HEK293 (cell line): ENCODE measurements around the gene SLC38A4.

ENCODE experiments used
- CTCF ChIA-PET: fragments of 350-600 bp; formaldehyde crosslinking; extraction: SDS; loops from one replicate; lab custom pipeline; 2021; ENCODE audit warnings: antibody characterized with exemption; lab: Yijun Ruan, JAX
- POLR2A ChIA-PET: fragments of 300-600 bp; formaldehyde crosslinking; extraction: SDS; loops from one replicate; lab custom pipeline; 2020; ENCODE audit warnings: antibody characterized with exemption, inconsistent platforms; lab: Yijun Ruan, JAX
- H3K27ac ChIP-seq: fragments of 200-500 bp; sonication (Bioruptor generic); 2 replicates; pipeline ENCODE4 v1.5.1; 2014; ENCODE audit warnings: low read depth, low read length, control low read depth, inconsistent platforms; ENCODE audit errors: extremely low read depth
- H3K36me3 ChIP-seq, 2 experiments: fragments of 200-500 bp in 1 of 2; sonication (Bioruptor generic) in 1 of 2; 1 replicate in 1 of 2; 2 replicates in 1 of 2; pipeline ENCODE4 v1.5.1; 2014 to 2017; ENCODE audit warnings: inconsistent platforms in 2 of 2, low read length in 2 of 2; ENCODE audit not compliant: control insufficient read depth in 2 of 2, insufficient read depth in 1 of 2
- H3K4me1 ChIP-seq: fragments of 200-500 bp; sonication (Bioruptor generic); 2 replicates; pipeline ENCODE4 v1.5.1; 2014; ENCODE audit warnings: mild to moderate bottlenecking, low read length, inconsistent platforms; ENCODE audit not compliant: control insufficient read depth, insufficient read depth
- H3K4me3 ChIP-seq: 2 replicates; pipeline ENCODE4 v1.5.1; 2011; ENCODE audit warnings: low read depth, mild to moderate bottlenecking, control low read depth, low read length, moderate library complexity
- H3K9me3 ChIP-seq: fragments of 200-500 bp; sonication (Bioruptor generic); 2 replicates; pipeline ENCODE4 v1.5.1; 2014; ENCODE audit warnings: low read depth, low read length, inconsistent platforms; ENCODE audit not compliant: control insufficient read depth, insufficient read depth
- IKZF3 ChIP-seq: fragments of 450-650 bp; IDR thresholded peaks from 2 replicates; pipeline ENCODE4 v1.5.0; 2018; ENCODE audit warnings: missing biosample characterization, mild to moderate bottlenecking, missing genetic modification characterization, moderate library complexity
- KLF10 ChIP-seq: fragments of 450-650 bp; IDR thresholded peaks from 2 replicates; pipeline ENCODE4 v1.5.1; 2018; ENCODE audit warnings: missing biosample characterization, mild to moderate bottlenecking, missing genetic modification characterization
- MZF1 ChIP-seq: fragments of 450-650 bp; formaldehyde crosslinking; IDR thresholded peaks from 2 replicates; pipeline ENCODE4 v1.5.1; 2017; ENCODE audit warnings: missing biosample characterization, missing genetic modification characterization, borderline replicate concordance
- PBX3 ChIP-seq: sonication (generic); formaldehyde crosslinking; IDR thresholded peaks from 2 replicates; pipeline ENCODE4 v1.8.1; 2022; ENCODE audit warnings: mild to moderate bottlenecking, moderate library complexity, missing genetic modification reagents
- ZNF112 ChIP-seq: fragments of 450-650 bp; formaldehyde crosslinking; IDR thresholded peaks from 2 replicates; pipeline ENCODE4 v1.5.0; 2017; ENCODE audit warnings: missing biosample characterization, missing genetic modification characterization
- ZNF114 ChIP-seq: fragments of 450-650 bp; formaldehyde crosslinking; IDR thresholded peaks from 2 replicates; pipeline ENCODE4 v1.5.0; 2017; ENCODE audit warnings: missing biosample characterization, missing genetic modification characterization
- ZNF133 ChIP-seq: fragments of 450-650 bp; formaldehyde crosslinking; IDR thresholded peaks from 2 replicates; pipeline ENCODE4 v1.5.1; 2016; ENCODE audit warnings: missing biosample characterization, missing genetic modification characterization
- ZNF184 ChIP-seq: fragments of 450-650 bp; IDR thresholded peaks from 2 replicates; pipeline ENCODE4 v1.5.1; 2018; ENCODE audit warnings: missing biosample characterization, mild to moderate bottlenecking, missing genetic modification characterization
- ZNF214 ChIP-seq: fragments of 450-650 bp; formaldehyde crosslinking; IDR thresholded peaks from 2 replicates; pipeline ENCODE4 v1.5.1; 2017; ENCODE audit warnings: missing biosample characterization, mild to moderate bottlenecking, missing genetic modification characterization, borderline replicate concordance
- ZNF221 ChIP-seq: fragments of 450-650 bp; formaldehyde crosslinking; IDR thresholded peaks from 2 replicates; pipeline ENCODE4 v1.5.1; 2017; ENCODE audit warnings: missing biosample characterization, missing genetic modification characterization, borderline replicate concordance
- ZNF266 ChIP-seq: fragments of 450-650 bp; formaldehyde crosslinking; IDR thresholded peaks from 2 replicates; pipeline ENCODE4 v1.5.1; 2016; ENCODE audit warnings: missing biosample characterization, missing genetic modification characterization, low read depth
- ZNF280C ChIP-seq: fragments of 450-650 bp; formaldehyde crosslinking; IDR thresholded peaks from 2 replicates; pipeline ENCODE4 v1.5.1; 2016; ENCODE audit warnings: missing biosample characterization, missing genetic modification characterization
- ZNF335 ChIP-seq: fragments of 450-650 bp; formaldehyde crosslinking; conservative IDR thresholded peaks from 2 replicates; pipeline ENCODE4 v1.5.1; 2016; ENCODE audit warnings: missing biosample characterization, missing genetic modification characterization
- ZNF404 ChIP-seq: fragments of 450-650 bp; formaldehyde crosslinking; IDR thresholded peaks from 2 replicates; pipeline ENCODE4 v1.5.1; 2017; ENCODE audit warnings: missing biosample characterization, missing genetic modification characterization
- ZNF558 ChIP-seq: fragments of 450-650 bp; formaldehyde crosslinking; IDR thresholded peaks from 2 replicates; pipeline ENCODE4 v1.5.1; 2016; ENCODE audit warnings: missing biosample characterization, missing genetic modification characterization
- ZNF610 ChIP-seq: fragments of 450-650 bp; formaldehyde crosslinking; IDR thresholded peaks from 2 replicates; pipeline ENCODE4 v1.5.1; 2016; ENCODE audit warnings: missing biosample characterization, missing genetic modification characterization, borderline replicate concordance
- ZNF626 ChIP-seq: fragments of 450-650 bp; sonication (Bioruptor Pico); formaldehyde crosslinking; IDR thresholded peaks from 2 replicates; pipeline ENCODE4 v1.5.1; 2018; ENCODE audit warnings: missing biosample characterization, missing genetic modification characterization, inconsistent platforms
- ZNF639 ChIP-seq: fragments of 450-650 bp; formaldehyde crosslinking; IDR thresholded peaks from 2 replicates; pipeline ENCODE4 v1.5.1; 2016; ENCODE audit warnings: missing biosample characterization, missing genetic modification characterization
- ZNF785 ChIP-seq: fragments of 450-650 bp; formaldehyde crosslinking; IDR thresholded peaks from 2 replicates; pipeline ENCODE4 v1.5.1; 2016; ENCODE audit warnings: missing biosample characterization, missing genetic modification characterization
- ZSCAN30 ChIP-seq: fragments of 450-650 bp; IDR thresholded peaks from 2 replicates; pipeline ENCODE4 v1.5.1; 2018; ENCODE audit warnings: missing biosample characterization, mild to moderate bottlenecking, missing genetic modification characterization, moderate library complexity
- ZXDB ChIP-seq: fragments of 450-650 bp; formaldehyde crosslinking; IDR thresholded peaks from 2 replicates; pipeline ENCODE4 v1.5.1; 2016; ENCODE audit warnings: missing biosample characterization, missing genetic modification characterization

The SLC38A4 gene

GRCh38 chr12:46764005-46764404, 61.8 kb downstream of the SLC38A4 start:
- CTCF ChIA-PET: interaction anchor here (0.6 kb wide), 1 partner anchor 87 kb away, joined by 6 read pairs; no protein-coding TSS in a partner anchor
- no peaks in the 10 kb centered on the region for H3K36me3 ChIP-seq
- no peak for TF ChIP-seq KLF10 (tag by site-specific recombination)
- TF ChIP-seq ZNF639 (tag by site-specific recombination): no peak
- TF ChIP-seq ZNF112 (tag by site-specific recombination): no peak
- no peak for TF ChIP-seq ZNF335 (tag by site-specific recombination)
- no peak for TF ChIP-seq ZNF626 (tag by site-specific recombination)
- no peak for TF ChIP-seq ZNF184 (tag by site-specific recombination)
- no peak for TF ChIP-seq ZNF404 (tag by site-specific recombination)
- TF ChIP-seq ZNF785 (tag by site-specific recombination): no peak
- TF ChIP-seq MZF1 (tag by site-specific recombination): no peak
- TF ChIP-seq ZNF114 (tag by site-specific recombination): no peak
- TF ChIP-seq ZNF558 (tag by site-specific recombination): no peak
- no peak for TF ChIP-seq ZNF280C (tag by site-specific recombination)
- TF ChIP-seq ZXDB: no peak
- TF ChIP-seq ZNF133 (tag by site-specific recombination): no peak
- TF ChIP-seq, all 188 proteins: peak for 0
- Histone ChIP-seq H3K4me3 (no peak overlapping the region), H3K27ac (no peak overlapping the region), H3K9me3 (no peaks in the 10 kb centered on the region), H3K4me1 (no peaks in the 10 kb centered on the region)
- POLR2A ChIA-PET: no interaction called here

GRCh38 chr12:46763230-46763629, 62.6 kb downstream of the SLC38A4 start:
- POLR2A ChIA-PET: no interaction called here
- H3K36me3 ChIP-seq: no peaks in the 10 kb centered on the region
- H3K9me3 ChIP-seq: no peaks in the 10 kb centered on the region
- H3K27ac ChIP-seq: no peak overlapping the region
- CTCF ChIA-PET: no interaction called here
- TF ChIP-seq PBX3 (CRISPR knock-in tag) (no peak), ZNF266 (tag by site-specific recombination) (no peak), ZSCAN30 (tag by site-specific recombination) (no peak), ZNF221 (tag by site-specific recombination) (no peak)
- no peaks in the 10 kb centered on the region for H3K4me1 ChIP-seq
- no peak overlapping the region for H3K4me3 ChIP-seq

GRCh38 chr12:46754550-46754949, 71.2 kb downstream of the SLC38A4 start:
- no peak overlapping the region for H3K27ac ChIP-seq
- H3K4me3 ChIP-seq: no peak overlapping the region
- CTCF ChIA-PET: no interaction called here
- TF ChIP-seq ZNF214 (tag by site-specific recombination) (no peak), IKZF3 (tag by site-specific recombination) (no peak), ZNF610 (tag by site-specific recombination) (no peak)
- H3K4me1 ChIP-seq: no peaks in the 10 kb centered on the region
- no peaks in the 10 kb centered on the region for H3K9me3 ChIP-seq
- POLR2A ChIA-PET: no interaction called here
- H3K36me3 ChIP-seq: no peaks in the 10 kb centered on the region
